HepG2 (cell line): Measurements from ENCODE around the gene CFAP45. TPM values are rescaled to one million over a fixed set of nuclear protein-coding genes. Genes with fewer than 3 reads are reported as not detected.

Source experiments
- ATAC-seq: fragments of 200-7000 bp; cut with Tn5 transposase; 3 replicates; pipeline ENCODE4 v1.9.1; 2020; ENCODE audit warnings: mild to moderate bottlenecking, moderate library complexity
- BruUV-seq: library from RNA; stranded (reverse); fragments of 400-500 nt; replicated peaks from 2 replicates; lab custom pipeline; 2021; lab: Mats Ljungman, UMichigan
- CTCF ChIA-PET: fragments of 300-600 bp; formaldehyde crosslinking; extraction: SDS; loops from one replicate; lab custom pipeline; 2021; ENCODE audit warnings: low total read pairs, inconsistent platforms, low intra/inter-chr PET ratio; lab: Yijun Ruan, JAX
- POLR2A ChIA-PET: fragments of 350-600 bp; sonication (Branson Sonifier 250); formaldehyde crosslinking; loops from one replicate; lab custom pipeline; 2020; ENCODE audit warnings: antibody characterized with exemption, inconsistent platforms; lab: Yijun Ruan, JAX
- DNase-seq: peaks from one replicate; pipeline ENCODE4 v3.0.0-alpha.2; 2015; ENCODE audit warnings: low spot score
- FAIRE-seq: peaks from 3 replicates; lab custom pipeline; 2011; peaks lifted over from hg19 to GRCh38; lab: Jason Lieb, UNC
- H2AFZ ChIP-seq: one replicate; pipeline ENCODE4 v1.6.1; 2011; ENCODE audit warnings: low read length, inconsistent platforms
- H3K27ac ChIP-seq: fragments of 300-600 bp; 3 replicates; pipeline ENCODE4 v1.8.0; 2011; ENCODE audit warnings: mixed run types, mild to moderate bottlenecking, mixed read lengths, low read length, inconsistent platforms; ENCODE audit not compliant: insufficient read depth; ENCODE audit errors: extremely low read length
- H3K27me3 ChIP-seq, 2 experiments: fragments of 200-600 bp in 1 of 2; 2 replicates in 1 of 2; 3 replicates in 1 of 2; pipeline versions ENCODE4 v1.6.0 to v1.8.0; 2011; ENCODE audit warnings: low read length in 2 of 2, mild to moderate bottlenecking in 2 of 2, moderate library complexity in 2 of 2, inconsistent platforms in 1 of 2; ENCODE audit not compliant: insufficient read depth in 2 of 2, control insufficient read depth in 1 of 2
- H3K36me3 ChIP-seq, 2 experiments: fragments of 200-600 bp in 1 of 2; replicated peaks in 1 of 2; 2 replicates in 1 of 2; 3 replicates in 1 of 2; pipeline versions ENCODE4 v1.5.1 to v1.8.0; 2011; ENCODE audit warnings: low read length in 2 of 2, inconsistent platforms in 1 of 2; ENCODE audit not compliant: insufficient read depth in 2 of 2, control insufficient read depth in 1 of 2
- H3K4me1 ChIP-seq: 2 replicates; pipeline ENCODE4 v1.5.1; 2012; ENCODE audit warnings: low read length, inconsistent platforms; ENCODE audit not compliant: insufficient read depth
- H3K4me2 ChIP-seq: 2 replicates; pipeline ENCODE4 v1.6.0; 2011; ENCODE audit warnings: low read depth, low read length, inconsistent platforms
- H3K4me3 ChIP-seq, 3 experiments: fragments of 200-600 bp in 1 of 3; sonication (generic), shearing (Covaris generic) in 1 of 3; replicated peaks in 1 of 3; 2 replicates each; pipeline ENCODE4 v1.5.1; 2011 to 2016; ENCODE audit warnings: low read length in 3 of 3, inconsistent platforms in 2 of 3, low read depth in 2 of 3, mild to moderate bottlenecking in 2 of 3, control low read depth in 1 of 3, mixed read lengths in 1 of 3; ENCODE audit not compliant: insufficient read depth in 1 of 3
- H3K79me2 ChIP-seq: one replicate; pipeline ENCODE4 v1.6.1; 2011; ENCODE audit warnings: low read length, inconsistent platforms; ENCODE audit not compliant: insufficient read depth
- H3K9ac ChIP-seq: 2 replicates; pipeline ENCODE4 v1.6.0; 2011; ENCODE audit warnings: mild to moderate bottlenecking, low read depth, low read length, inconsistent platforms; ENCODE audit not compliant: insufficient read depth
- H3K9me3 ChIP-seq: 2 replicates; pipeline ENCODE4 v1.5.1; 2012; ENCODE audit warnings: mild to moderate bottlenecking, low read length
- H4K20me1 ChIP-seq: 2 replicates; pipeline ENCODE4 v1.6.0; 2011; ENCODE audit warnings: inconsistent platforms, mild to moderate bottlenecking, low read length, moderate library complexity; ENCODE audit not compliant: insufficient read depth
- EED ChIP-seq: sonication (generic); formaldehyde crosslinking; IDR thresholded peaks from 2 replicates; pipeline ENCODE4 v1.5.0; 2020; ENCODE audit warnings: mild to moderate bottlenecking, missing genetic modification reagents
- GFI1 ChIP-seq: sonication (generic); formaldehyde crosslinking; IDR thresholded peaks from 2 replicates; pipeline ENCODE4 v1.5.0; 2020; ENCODE audit warnings: missing genetic modification reagents, mild to moderate bottlenecking, borderline replicate concordance
- MTA1 ChIP-seq: sonication (generic); formaldehyde crosslinking; IDR thresholded peaks from 2 replicates; pipeline ENCODE4 v1.4.0; 2020; ENCODE audit warnings: missing genetic modification reagents, mild to moderate bottlenecking, borderline replicate concordance
- MYPOP ChIP-seq: sonication (generic); formaldehyde crosslinking; IDR thresholded peaks from 2 replicates; pipeline ENCODE4 v1.8.1; 2023; ENCODE audit warnings: mild to moderate bottlenecking, moderate library complexity, missing genetic modification reagents
- NFYC ChIP-seq: IDR thresholded peaks from 2 replicates; pipeline ENCODE4 v1.6.1; 2016; ENCODE audit warnings: missing genetic modification reagents, missing compliant biosample characterization
- SP4 ChIP-seq: sonication (generic); formaldehyde crosslinking; IDR thresholded peaks from 2 replicates; pipeline ENCODE4 v1.8.1; 2023; ENCODE audit warnings: mild to moderate bottlenecking, missing genetic modification reagents
- ZC3H4 ChIP-seq: sonication (generic); formaldehyde crosslinking; IDR thresholded peaks from 2 replicates; pipeline ENCODE4 v1.4.0; 2020; ENCODE audit warnings: missing genetic modification reagents, borderline replicate concordance
- ZFP62 ChIP-seq: sonication (generic); formaldehyde crosslinking; IDR thresholded peaks from 2 replicates; pipeline ENCODE4 v1.4.0; 2020; ENCODE audit warnings: missing genetic modification reagents
- ZMYM4 ChIP-seq: sonication (generic); formaldehyde crosslinking; IDR thresholded peaks from 2 replicates; pipeline ENCODE4 v1.8.1; 2023; ENCODE audit warnings: mild to moderate bottlenecking, missing genetic modification reagents
- ZNF326 ChIP-seq: sonication (generic); formaldehyde crosslinking; IDR thresholded peaks from 2 replicates; pipeline ENCODE4 v1.4.0; 2020; ENCODE audit warnings: missing genetic modification reagents, borderline replicate concordance
- ZNF383 ChIP-seq: sonication (generic); formaldehyde crosslinking; IDR thresholded peaks from 2 replicates; pipeline ENCODE4 v1.4.0; 2020; ENCODE audit warnings: missing genetic modification reagents, mild to moderate bottlenecking, borderline replicate concordance
- ZNF781 ChIP-seq: sonication (generic); formaldehyde crosslinking; IDR thresholded peaks from 2 replicates; pipeline ENCODE4 v1.5.1; 2020; ENCODE audit warnings: borderline replicate concordance, mild to moderate bottlenecking, missing genetic modification reagents; ENCODE audit errors: not compliant biosample characterization
- ZNF790 ChIP-seq: sonication (generic); formaldehyde crosslinking; IDR thresholded peaks from 2 replicates; pipeline ENCODE4 v1.8.0; 2022; ENCODE audit warnings: missing genetic modification reagents, mild to moderate bottlenecking, borderline replicate concordance
- ZSCAN20 ChIP-seq: sonication (generic); formaldehyde crosslinking; IDR thresholded peaks from 2 replicates; pipeline ENCODE4 v1.4.0; 2020; ENCODE audit warnings: missing genetic modification reagents, mild to moderate bottlenecking, borderline replicate concordance
- WGBS: methylation state at CpG from one replicate; pipeline ENCODE4 v1.1.6; 2017; ENCODE audit warnings: low lambda C conversion rate; 5-methylcytosine and 5-hydroxymethylcytosine counted together
- in situ Hi-C: cut with HindIII; loops from 2 replicates; pipeline ENCODE4 v1.10.0; 2017; ENCODE audit warnings: low pct_unique_long_range_greater_than_20kb; ENCODE audit not compliant: extremely low pct_ligation_motif_present
- intact Hi-C: fragments of 100-400 bp; cut with micrococcal nuclease; formaldehyde crosslinking; loops from one replicate; pipeline ENCODE4 v1.10.0; 2022; ENCODE audit not compliant: unreplicated experiment
- polyA plus RNA-seq, 8 experiments: library from polyadenylated mRNA; depleted of rRNA in 3 of 8; stranded (reverse) in 7 of 8; unstranded in 1 of 8; fragments of >200 nt; fragmentation: Illumina TruSeq in 4 of 8; extraction: Trizol in 4 of 8; gene quantifications; 2 replicates each; pipeline versions ENCODE4 v1.2.1 to v1.2.3, GENCODE V29; 2011 to 2016; ENCODE audit warnings: low read depth in 4 of 8, missing spikeins in 1 of 8, mixed read lengths in 1 of 8; ENCODE audit not compliant: insufficient read depth in 1 of 8
- total RNA-seq, 5 experiments: library from RNA; depleted of rRNA; stranded (reverse); fragments of >200 nt; fragmentation: Illumina TruSeq; extraction: Trizol; gene quantifications; 2 replicates each; pipeline ENCODE4 v1.2.3, GENCODE V29; 2016; ENCODE audit warnings: low read depth in 1 of 5
- TF ChIP-seq, protein P1 (sequence below): sonication (generic); formaldehyde crosslinking; IDR thresholded peaks from 2 replicates; pipeline ENCODE4 v1.4.0; 2020; ENCODE audit warnings: missing genetic modification reagents
- TF ChIP-seq, protein P2 (sequence below): sonication (generic); formaldehyde crosslinking; IDR thresholded peaks from 2 replicates; pipeline ENCODE4 v1.4.0; 2020; ENCODE audit warnings: missing genetic modification reagents, low read depth, mild to moderate bottlenecking, borderline replicate concordance

CFAP45 gene
- total and polyA plus RNA-seq, 2 of the 13 experiments (the other 11 are each of a cell fraction or from before 2014, with no cell fraction given): not detected

DNA sequence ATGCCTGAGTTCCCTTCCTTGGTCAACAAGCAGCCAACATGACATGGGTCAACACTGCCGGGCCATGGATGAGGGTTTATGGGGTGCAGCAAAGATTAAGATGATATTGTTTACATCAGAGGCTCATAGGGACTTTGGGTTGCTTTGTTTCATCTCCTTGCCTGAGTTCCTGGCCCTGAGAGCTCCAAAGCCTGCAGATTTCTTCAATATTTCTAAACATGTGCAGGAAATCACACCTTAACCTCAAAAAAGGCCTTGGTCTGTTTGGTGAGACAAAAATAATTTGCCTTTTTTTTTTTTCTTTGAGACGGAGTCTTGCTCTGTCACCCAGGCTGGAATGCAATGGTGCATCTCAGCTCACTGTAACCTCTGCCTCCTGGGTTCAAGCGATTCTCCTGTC lies 72.4 kb downstream of the CFAP45 start:
- DNase-seq: no peak
- H3K27me3 ChIP-seq: peaks cover 3 to 12% of the 10 kb centered on the region in 2 experiments; a peak in 4 of 5 replicates
- FAIRE-seq: no peak
- in situ Hi-C loops: no loop called here
- BruUV-seq: no TSS peak
- no peak overlapping the region for H3K27ac ChIP-seq
- POLR2A ChIA-PET: no interaction called here
- no peak for ATAC-seq
- CTCF ChIA-PET: no interaction called here
- no peak overlapping the region for H3K4me2 ChIP-seq
- H3K79me2 ChIP-seq: no peaks in the 10 kb centered on the region
- no peak overlapping the region for H2AFZ ChIP-seq
- no peak overlapping the region for H3K9ac ChIP-seq
- no peaks in the 10 kb centered on the region for H3K9me3 ChIP-seq
- H3K4me3 ChIP-seq: no peak overlapping the region
- intact Hi-C loops: no loop called here
- no peaks in the 10 kb centered on the region for H3K36me3 ChIP-seq
- no peaks in the 10 kb centered on the region for H4K20me1 ChIP-seq
- WGBS: 37% methylated on average over 3 of the region's 3 CpGs
- H3K4me1 ChIP-seq: peaks cover 12% of the 10 kb centered on the region
- no peak for TF ChIP-seq ZC3H4 (CRISPR knock-in tag)
- TF ChIP-seq, protein P1, sequence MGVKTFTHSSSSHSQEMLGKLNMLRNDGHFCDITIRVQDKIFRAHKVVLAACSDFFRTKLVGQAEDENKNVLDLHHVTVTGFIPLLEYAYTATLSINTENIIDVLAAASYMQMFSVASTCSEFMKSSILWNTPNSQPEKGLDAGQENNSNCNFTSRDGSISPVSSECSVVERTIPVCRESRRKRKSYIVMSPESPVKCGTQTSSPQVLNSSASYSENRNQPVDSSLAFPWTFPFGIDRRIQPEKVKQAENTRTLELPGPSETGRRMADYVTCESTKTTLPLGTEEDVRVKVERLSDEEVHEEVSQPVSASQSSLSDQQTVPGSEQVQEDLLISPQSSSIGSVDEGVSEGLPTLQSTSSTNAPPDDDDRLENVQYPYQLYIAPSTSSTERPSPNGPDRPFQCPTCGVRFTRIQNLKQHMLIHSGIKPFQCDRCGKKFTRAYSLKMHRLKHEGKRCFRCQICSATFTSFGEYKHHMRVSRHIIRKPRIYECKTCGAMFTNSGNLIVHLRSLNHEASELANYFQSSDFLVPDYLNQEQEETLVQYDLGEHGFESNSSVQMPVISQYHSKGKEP (CRISPR knock-in tag): no peak
- no peak for TF ChIP-seq EED (CRISPR knock-in tag)
- no peak for TF ChIP-seq MTA1 (CRISPR knock-in tag)
- no peak for TF ChIP-seq NFYC
- no peak for TF ChIP-seq MYPOP (CRISPR knock-in tag)
- no peak for TF ChIP-seq ZNF326
- TF ChIP-seq, protein P2, sequence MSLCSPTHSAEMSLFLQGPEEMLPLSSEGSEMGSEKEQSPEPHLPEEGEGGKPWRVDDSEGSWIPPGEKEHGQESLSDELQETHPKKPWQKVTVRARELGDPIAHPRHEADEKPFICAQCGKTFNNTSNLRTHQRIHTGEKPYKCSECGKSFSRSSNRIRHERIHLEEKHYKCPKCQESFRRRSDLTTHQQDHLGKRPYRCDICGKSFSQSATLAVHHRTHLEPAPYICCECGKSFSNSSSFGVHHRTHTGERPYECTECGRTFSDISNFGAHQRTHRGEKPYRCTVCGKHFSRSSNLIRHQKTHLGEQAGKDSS (CRISPR knock-in tag): no peak
- no peak for TF ChIP-seq ZNF383
- no peak for TF ChIP-seq ZNF781 (CRISPR knock-in tag)
- TF ChIP-seq ZMYM4: no peak
- TF ChIP-seq ZFP62: no peak
- no peak for TF ChIP-seq GFI1 (CRISPR knock-in tag)
- TF ChIP-seq SP4: no peak
- no peak for TF ChIP-seq ZSCAN20
- no peak for TF ChIP-seq ZNF790 (CRISPR knock-in tag)
